AG09309 (cell line): Measurements from ENCODE around the gene ZMYND8.
"Not testable (repeated sequence)": the region's sequence is repeated elsewhere in the genome, so short reads cannot be mapped to it uniquely, and the experiment has no call there.

Source experiments
- DNase-seq: peaks from one replicate; pipeline ENCODE4 v3.0.0-alpha.2; 2010; ENCODE audit warnings: low read depth
- H3K4me3 ChIP-seq: 2 replicates; pipeline ENCODE4 v1.5.1; 2011; ENCODE audit warnings: mild to moderate bottlenecking, low read depth, low read length, moderate library complexity; ENCODE audit not compliant: control insufficient read depth
- TF ChIP-seq, protein P1 (sequence below): IDR thresholded peaks from 2 replicates; pipeline ENCODE4 v1.5.1; 2011; ENCODE audit warnings: mild to moderate bottlenecking, low read depth, low read length, inconsistent platforms; ENCODE audit not compliant: insufficient read depth, control insufficient read depth; ENCODE audit errors: missing control alignments

Gene ZMYND8

DNA sequence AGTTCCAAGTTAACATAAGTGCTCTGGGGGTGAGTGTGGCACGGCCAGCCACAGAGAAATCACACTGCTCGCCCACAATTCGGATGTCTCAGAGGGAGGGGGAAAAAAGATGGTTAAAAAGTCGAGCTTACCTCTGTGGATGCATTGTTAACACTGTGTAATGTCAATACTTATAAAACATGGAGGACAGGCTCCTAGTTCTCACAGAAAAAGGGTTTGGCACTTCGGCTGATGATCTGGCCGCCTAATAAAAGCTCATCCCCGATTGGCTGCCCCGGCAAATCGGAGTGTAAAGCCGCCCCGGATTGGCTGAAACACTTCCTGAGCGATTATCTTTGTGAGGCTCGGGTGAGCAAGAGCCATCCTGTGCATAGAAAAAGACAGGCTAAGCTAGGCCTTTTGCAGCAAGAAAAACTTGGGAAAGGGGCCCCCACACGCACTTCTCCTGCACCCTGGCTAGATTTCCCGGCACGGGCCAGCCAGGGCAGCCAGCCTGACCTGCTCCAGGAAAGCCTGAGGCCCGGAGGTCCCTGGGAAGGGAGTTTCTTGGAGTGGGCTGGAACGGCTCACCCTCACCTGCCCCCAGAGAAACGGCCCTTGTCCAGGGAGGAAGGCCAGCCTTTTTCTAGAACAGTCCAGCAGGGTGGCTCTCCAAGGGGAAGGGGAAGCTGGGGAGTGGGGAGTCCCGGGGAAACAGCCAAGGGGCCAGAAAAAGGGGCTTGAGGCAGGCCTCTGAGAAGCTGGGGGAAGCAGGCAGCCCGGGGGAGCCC lies at the start of gene ZMYND8:
Gene ZMYND8, minus strand, starts transcription at position 174 of the 770 bp plus-strand sequence. Its CDS starts 29 bp downstream, at position 145.
- TF ChIP-seq, protein P1, sequence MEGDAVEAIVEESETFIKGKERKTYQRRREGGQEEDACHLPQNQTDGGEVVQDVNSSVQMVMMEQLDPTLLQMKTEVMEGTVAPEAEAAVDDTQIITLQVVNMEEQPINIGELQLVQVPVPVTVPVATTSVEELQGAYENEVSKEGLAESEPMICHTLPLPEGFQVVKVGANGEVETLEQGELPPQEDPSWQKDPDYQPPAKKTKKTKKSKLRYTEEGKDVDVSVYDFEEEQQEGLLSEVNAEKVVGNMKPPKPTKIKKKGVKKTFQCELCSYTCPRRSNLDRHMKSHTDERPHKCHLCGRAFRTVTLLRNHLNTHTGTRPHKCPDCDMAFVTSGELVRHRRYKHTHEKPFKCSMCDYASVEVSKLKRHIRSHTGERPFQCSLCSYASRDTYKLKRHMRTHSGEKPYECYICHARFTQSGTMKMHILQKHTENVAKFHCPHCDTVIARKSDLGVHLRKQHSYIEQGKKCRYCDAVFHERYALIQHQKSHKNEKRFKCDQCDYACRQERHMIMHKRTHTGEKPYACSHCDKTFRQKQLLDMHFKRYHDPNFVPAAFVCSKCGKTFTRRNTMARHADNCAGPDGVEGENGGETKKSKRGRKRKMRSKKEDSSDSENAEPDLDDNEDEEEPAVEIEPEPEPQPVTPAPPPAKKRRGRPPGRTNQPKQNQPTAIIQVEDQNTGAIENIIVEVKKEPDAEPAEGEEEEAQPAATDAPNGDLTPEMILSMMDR, result no peak
- H3K4me3 ChIP-seq, result peak within 1 kb of the TSS; percentile 9
- DNase-seq, result peak; percentile 78

DNA sequence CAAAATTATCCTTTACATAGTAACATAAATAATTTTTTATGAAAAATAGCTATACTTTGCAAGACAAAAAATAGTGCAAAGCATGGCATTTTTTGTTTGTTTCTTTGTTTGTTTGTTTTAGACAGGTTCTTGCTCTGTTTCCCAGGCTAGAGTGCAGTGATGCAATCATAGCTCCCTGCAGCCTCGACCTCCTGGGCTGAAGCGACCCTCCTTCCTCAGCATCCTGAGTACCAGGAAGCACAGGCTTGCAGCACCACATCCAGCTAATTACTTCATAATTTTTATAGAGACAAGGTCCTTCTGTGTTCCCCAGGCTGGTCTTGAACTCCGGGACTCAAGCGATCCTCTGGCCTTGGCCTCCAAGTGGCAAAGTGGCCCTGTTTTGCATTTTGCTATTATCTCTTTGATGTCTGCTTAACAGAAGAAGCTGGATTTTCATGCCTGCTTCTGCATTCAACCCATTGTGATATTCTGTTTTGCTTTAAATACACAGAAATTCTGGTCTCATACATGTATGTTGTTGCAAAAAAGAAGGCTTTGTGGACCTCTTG lies 49.4 kb upstream of the ZMYND8 start:
- no peak overlapping the region for H3K4me3 ChIP-seq
- DNase-seq, result no peak
- TF ChIP-seq, protein P1, result no peak

DNA sequence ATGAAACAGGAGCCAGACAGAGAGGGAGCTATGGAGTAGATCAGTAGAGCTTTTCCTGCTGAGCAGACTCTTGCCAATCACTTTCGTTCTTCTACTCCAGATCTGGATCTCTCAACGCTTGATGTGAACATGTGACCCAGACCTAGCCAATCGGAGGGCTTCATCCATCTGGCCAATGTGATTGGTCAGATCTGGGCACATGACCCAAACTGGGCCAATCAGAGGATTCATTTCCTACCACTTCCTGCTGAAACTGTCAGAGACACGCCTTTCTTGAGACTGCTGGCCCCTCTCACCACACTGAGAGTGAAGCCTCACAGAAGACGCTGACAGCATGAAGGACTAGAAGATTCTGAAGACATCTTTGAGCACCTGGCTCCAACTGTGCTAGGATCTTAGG lies 44.2 kb upstream of the ZMYND8 start:
- no peak overlapping the region for H3K4me3 ChIP-seq
- TF ChIP-seq, protein P1, result no peak
- DNase-seq, result no peak

DNA sequence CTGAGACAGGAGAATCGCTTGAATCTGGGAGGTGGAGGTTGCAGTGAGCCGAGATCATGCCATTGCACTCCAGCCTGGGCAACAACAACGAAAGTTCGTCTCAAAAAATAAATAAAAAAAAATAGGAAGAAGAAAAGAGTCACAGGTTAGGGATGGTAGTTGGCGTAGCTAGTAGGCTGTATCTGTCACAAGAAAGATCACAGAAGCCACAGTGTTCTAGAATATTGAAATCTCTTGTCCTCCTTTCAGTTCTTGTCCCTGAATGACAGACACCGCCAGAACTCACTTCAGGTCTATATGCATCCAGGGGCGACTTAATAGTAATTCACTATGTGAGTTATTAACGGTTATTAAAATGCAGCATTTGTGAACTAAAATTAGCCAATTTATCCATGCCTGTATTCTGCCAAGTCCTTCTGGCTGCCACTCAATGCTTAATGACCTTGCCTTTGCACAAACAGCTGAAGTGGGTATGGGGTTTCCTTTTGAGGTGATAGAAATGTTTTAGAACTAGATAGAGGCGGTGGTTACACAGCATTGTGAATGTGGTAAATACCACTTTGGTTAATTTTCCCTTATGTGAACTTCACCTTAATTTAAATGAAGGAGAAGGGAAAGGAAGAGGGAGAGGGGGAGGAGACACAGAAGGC lies 41.3 kb upstream of the ZMYND8 start:
- H3K4me3 ChIP-seq, result no peak overlapping the region
- DNase-seq, result no peak
- TF ChIP-seq, protein P1, result no peak

DNA sequence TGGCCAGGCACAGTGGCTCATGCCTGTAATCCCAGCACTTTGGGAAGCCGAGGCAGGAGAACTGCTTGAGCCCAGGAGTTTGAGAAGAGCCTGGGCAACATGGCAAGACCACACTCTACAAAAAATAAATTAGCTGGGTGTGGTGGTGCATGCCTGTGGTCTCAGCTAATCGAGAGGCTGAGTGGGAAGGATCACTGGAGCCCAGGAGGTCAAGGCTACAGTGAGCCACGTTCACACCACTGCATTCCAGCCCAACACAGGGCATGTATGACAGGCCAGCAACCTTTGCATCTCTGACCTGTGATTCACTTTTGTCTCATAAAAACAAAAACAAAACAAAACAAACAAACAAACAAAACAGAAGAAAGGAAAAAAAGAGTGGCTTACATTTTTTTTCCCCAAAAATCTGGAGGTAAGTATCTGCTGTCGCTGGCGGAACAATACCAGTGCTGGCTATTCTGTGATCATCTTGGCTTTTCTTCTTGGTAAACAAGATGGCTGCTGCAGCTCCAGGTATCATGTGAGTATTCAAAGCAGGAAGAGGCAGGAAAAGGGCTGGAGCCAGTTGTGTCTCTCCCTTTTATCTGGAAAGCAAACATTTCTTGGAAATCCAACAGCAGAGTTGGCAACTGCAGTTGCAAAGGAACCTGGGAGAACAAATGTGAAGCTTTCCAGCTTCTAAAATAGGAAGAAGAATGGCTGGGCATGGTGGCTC lies 40.4 kb upstream of the ZMYND8 start:
- no peak overlapping the region for H3K4me3 ChIP-seq
- DNase-seq, result no peak
- TF ChIP-seq, protein P1, result no peak

DNA sequence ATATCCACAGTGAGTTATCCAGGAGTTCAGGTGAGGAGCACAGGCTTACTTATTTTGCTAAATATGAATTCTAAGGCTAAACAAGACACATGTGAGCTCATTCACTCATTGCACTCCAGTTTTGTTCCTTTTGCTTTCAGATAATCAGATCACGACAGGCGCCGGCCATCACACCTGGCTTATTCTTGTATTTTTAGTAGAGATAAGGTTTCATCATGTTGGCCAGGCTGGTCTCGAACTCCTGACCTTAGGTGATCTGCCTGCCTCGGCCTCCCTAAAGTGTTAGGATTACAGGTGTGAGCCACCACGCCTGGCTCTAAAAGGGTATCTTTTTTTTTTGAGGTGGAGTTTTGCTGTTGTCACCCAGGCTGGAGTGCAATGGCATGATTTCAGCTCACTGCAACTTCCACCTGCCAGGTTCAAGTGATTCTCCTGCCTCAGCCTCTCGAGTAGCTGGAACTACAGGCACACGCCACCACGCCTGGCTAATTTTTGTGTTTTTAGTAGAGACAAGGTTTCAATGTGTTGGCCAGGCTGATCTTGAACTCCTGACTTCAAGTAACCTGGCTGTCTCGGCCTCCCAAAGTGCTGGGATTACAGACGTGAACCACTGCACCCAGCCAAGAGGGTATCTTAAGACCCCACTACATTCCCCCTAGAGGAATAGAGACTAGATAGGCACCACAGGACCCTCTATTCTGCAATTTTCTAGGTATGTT lies 37.5 kb upstream of the ZMYND8 start:
- not testable (repeated sequence) for DNase-seq, H3K4me3 ChIP-seq
